ENCODE data around the gene GMEB1.
"Not testable (repeated sequence)": the region's sequence is repeated elsewhere in the genome, so short reads cannot be mapped to it uniquely, and the experiment has no call there.

The GMEB1 gene

DNA sequence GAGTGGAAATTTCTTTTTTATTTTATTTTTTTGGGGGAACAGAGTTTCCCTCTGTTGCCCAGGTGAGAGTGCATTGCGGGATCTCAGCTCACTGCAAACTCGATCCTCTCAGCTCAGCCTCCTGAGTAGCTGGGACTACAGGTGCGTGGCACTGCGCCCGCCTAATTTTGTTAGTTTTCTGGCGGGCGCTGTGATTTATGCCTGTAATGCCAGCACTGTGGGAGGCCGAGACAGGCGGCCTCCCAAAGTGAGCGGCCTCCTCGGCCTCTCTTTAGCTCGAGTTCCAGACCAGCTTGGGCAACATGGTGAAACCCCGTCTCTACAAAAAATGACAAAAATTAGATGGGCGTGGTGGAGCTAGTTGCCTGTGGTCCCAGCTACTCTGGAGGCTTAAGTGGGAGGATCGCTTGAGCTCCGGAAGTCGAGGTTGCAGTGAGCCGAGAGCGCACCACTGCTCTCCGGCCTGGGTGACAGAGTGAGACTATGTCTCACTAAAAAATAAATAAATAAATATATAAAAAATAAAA is 2.7 kb downstream of the GMEB1 start:
- no peak for DNase-seq (ENCODE audit: low spot score)

DNA sequence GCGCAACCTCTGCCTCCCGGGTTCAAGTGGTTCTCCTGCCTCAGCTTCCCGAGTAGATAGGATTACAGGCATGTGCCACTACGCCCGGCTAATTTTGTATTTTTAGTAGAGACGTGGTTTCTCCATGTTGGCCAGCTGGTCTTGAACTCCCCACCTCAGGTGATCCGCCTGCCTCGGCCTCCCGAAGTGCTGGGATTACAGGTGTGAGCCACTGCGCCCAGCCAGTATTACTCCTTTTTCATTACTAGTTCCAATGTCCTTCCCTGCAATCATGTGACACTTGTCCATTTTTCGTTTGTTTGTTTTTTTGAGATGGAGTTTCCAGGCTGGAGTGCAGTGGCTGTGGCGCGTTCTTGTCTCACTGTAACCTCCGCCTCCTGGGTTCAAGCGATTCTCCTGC is 4.4 kb downstream of the GMEB1 start:
- not testable (repeated sequence) for DNase-seq (ENCODE audit: low spot score)

DNA sequence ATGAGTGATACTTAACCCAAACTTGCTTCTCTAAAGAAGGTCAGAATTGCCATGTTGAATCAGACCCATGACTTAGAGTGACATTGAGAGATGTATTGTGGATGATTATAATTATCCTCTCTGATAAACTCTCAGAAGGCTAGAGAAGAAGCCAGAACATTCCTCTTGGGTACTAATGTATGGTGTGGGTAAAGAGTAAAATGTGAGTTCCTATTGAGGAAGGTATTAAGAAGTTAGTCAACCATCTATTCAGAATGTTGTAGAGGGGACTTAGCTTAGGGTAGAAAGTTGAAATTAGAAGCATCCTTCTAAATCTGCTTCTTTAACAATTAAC is 7.3 kb downstream of the GMEB1 start:
- DNase-seq (ENCODE audit: low spot score), result no peak

GRCh38 chr1:28680151-28680550 is 11.6 kb downstream of the GMEB1 start:
- DNase-seq (ENCODE audit: low spot score), result no peak

DNA sequence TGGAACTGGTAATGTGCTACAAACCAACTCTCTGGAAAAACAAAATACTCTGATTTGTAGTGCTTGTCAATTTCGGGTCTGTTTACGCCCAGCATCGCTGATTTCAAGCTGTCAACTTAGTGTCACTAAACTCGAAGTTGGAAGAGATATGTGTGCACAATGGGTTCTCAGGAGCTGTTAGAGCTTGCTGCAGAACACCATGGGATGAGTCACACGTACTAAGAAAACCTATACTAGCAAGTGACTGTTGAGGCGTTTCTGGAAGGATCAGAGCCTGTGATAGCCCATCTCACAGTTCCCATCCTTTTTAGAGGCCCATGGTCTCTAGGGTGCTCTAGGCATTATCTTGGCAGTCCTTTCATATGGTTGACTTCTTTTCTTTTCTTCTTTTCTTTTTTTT is 14.3 kb downstream of the GMEB1 start:
- no peak for DNase-seq (ENCODE audit: low spot score)

- no peak for DNase-seq (ENCODE audit: low spot score)
These were observed 16.4 kb downstream of the GMEB1 start for GRCh38 chr1:28684937-28685336.

DNA sequence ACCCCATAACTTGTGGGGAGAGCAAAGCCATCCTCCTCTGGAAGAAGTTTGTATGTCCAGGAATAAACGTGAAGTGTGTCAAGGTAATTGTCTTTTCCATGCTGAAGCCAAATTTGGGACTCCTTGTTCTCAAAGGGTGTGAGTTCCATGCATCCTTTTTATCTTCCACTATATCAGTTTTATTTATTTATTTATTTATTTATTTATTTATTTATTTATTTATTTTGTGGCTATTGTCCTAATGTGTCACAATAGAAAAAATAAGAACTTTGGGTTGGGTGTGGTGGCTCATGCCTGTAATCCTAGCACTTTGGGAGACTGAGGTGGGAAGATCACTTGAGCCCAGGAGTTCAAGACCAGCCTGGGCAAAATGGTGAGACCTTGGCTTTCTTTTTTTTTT is 23.0 kb downstream of the GMEB1 start:
- DNase-seq (ENCODE audit: low spot score), result not testable (repeated sequence)

- no peak for DNase-seq (ENCODE audit: low spot score)
These were observed 35.0 kb downstream of the GMEB1 start for GRCh38 chr1:28703629-28704028.

DNA sequence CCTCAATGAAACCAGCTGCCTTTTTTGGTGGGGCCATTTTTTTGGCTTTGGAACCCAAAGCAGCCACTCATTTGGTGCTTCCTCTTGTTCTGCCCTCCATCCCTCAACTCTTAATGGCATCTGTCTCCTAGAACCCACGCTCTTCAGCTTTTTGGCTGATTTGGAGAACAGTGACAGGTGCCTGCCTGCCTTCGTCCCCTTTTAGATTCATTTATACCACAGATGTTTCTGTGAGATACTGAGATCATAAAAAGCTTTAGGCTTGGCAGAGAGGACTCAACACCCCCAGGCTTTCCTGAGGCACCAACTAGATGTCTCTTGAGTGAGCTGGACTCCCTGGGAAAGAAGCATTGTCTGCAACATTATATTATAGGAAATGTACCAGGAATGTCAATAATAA is 47.8 kb downstream of the GMEB1 start:
- DNase-seq (ENCODE audit: low spot score), result no peak

- no peak for DNase-seq (ENCODE audit: low spot score)
These were observed 49.6 kb downstream of the GMEB1 start for GRCh38 chr1:28718166-28718565.

DNA sequence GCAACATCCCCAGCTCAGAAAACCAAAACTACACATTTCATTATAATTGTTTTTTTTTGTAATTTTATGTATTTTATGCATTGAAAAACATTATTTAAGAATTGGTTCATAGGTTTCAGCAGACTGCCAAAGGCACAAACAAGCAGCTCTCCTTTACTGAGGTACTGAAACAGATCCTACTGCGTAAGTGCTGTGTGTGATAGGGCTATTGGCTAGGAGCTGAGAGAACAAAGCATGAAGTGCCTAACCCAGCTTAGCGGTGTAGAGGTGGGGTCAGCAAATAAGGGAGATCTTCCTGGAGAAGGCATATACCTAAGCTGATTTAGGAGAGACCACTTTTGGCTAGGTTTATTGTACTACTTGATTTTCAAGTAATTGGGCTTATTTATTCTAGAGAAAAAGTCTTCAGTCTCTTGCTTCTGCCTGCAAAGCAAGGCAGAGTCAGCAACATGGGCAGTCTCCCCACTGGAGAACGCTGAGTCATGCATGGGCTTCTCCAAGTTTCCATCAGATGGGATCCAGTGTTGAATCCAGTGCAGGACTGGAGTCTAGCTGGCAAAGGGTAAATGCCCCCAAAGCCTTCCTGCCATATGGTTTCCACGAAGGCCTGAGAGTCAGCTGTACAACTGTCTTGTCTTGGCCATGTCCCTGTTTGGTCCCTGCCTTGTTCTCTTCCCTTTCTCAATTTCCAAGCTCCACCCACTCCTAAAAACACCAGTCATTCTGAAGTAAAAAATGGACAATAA is 50.2 kb downstream of the GMEB1 start:
- DNase-seq (ENCODE audit: low spot score), result no peak

DNA sequence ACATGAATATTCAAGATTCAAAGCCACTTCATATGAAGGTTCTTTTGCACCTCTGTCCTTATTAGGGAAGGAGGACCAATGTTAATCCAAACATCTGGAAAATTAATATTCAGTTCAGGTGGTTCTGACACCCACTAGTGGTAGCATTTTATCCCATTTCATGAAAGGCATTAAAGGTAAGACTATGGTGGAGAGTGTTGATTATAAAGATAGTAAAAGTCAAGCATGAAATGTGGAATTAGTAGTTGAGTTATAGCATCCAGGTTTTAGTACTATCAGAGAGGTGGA is 50.7 kb downstream of the GMEB1 start:
- no peak for DNase-seq (ENCODE audit: low spot score)

- no peak for DNase-seq (ENCODE audit: low spot score)
These were observed 51.8 kb downstream of the GMEB1 start for GRCh38 chr1:28720376-28720775.

DNA sequence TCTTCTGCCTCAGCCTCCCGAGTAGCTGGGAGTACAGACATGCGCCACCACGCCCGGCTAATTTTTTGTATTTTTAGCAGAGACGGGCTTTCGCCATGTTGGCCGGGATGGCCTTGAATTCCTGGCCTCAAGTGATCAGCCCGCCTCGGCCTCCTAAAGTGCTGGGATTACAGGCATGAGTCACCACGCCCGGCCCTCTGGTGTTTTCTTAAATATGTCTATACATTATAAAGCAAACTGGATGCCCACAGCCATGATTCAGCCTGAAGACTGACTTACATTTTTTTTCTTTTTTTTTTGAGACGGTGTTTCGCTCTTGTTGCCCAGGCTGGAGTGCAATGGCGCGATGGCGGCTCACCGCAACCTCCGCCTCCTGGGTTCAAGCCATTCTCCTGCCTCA is 53.3 kb downstream of the GMEB1 start:
- DNase-seq (ENCODE audit: low spot score), result not testable (repeated sequence)

- not testable (repeated sequence) for DNase-seq (ENCODE audit: low spot score)
These were observed 56.8 kb downstream of the GMEB1 start for GRCh38 chr1:28725365-28725764.

- DNase-seq (ENCODE audit: low spot score), result no peak
These were observed 67.4 kb downstream of the GMEB1 start for GRCh38 chr1:28735961-28736449.

DNA sequence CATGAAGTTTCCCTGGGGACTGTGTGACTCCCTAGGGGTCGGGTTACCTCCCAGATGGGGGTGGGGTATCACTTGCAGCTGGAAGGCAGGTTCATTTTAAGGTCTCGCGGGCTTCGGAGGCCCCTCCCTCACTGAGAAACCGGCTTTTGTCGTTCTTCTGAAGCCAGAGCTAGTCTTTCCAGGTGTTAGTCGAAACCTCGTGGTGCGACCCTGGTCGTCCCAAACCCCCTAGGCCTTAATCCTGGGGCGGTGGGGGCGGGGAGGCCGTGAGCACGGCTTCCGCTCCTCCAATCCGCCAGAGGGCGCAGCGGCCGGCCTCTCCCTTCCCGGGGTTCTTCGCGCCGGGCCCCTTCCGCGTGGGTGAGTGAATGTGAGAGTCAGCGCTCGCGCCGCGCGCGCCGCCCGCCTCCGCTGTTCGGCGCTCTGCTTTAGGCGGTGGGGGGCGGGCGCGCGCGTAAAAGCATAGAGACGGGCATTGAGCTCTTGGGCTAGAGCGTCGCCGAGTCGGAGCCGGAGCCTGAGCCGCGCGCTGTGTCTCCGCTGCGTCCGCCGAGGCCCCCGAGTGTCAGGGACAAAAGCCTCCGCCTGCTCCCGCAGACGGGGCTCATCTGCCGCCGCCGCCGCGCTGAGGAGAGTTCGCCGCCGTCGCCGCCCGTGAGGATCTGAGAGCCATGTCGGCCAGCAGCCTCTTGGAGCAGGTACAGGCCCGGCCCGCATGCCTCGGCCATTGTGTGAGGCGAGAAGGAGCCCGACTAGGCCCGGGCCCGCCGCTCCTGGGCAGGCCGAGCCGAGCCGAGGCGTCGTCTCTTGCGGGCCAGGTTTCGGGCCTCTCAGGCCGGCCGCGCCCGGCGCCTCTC is 68.1 kb downstream of the GMEB1 start, which contains the start of gene YTHDF2:
Gene YTHDF2, plus strand, starts transcription at position 491 of the 857 bp plus-strand sequence. Its CDS starts 181 bp downstream, at position 672.
- peak; percentile 97 for DNase-seq (ENCODE audit: low spot score)

DNA sequence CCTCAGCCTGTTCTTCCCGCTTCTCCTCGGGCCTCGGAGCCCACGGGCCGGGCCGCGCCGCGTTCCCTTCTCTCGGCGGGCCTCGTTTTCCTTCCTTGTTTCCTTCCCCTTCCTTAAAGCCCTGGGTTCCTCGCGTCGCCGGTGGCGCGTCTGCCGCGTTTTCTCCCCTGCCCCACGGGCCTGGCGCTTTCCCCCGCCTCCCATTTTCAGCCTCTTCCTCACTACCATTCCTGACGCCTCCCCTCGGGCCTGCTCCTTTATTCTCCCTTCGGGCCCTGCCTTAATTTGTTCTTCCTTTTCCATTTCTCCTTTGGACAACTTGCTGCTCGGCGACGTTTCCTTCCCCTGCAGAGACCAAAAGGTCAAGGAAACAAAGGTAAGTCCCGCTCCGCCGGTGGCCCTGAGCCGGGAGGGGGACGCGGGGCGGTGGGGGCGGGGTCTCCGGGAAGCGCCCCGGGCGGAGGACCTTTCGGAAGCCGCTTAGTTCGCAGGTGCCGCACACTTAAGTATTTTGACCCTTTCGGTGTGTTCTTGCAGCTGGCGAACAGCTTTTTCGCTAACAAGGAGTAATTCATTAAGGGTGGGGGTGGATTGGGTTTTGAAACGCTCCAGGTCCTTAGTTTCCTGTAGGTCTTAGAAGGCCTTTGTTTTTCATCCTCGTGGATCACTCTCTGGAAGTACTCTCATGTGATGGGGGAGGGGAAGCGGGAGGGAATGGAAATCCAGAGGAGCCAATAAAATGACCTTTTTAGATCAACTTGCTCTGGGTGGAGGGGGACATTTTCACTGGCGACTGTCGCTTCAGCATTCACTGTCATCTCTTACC is 68.9 kb downstream of the GMEB1 start:
- DNase-seq (ENCODE audit: low spot score), result peak; percentile 52

DNA sequence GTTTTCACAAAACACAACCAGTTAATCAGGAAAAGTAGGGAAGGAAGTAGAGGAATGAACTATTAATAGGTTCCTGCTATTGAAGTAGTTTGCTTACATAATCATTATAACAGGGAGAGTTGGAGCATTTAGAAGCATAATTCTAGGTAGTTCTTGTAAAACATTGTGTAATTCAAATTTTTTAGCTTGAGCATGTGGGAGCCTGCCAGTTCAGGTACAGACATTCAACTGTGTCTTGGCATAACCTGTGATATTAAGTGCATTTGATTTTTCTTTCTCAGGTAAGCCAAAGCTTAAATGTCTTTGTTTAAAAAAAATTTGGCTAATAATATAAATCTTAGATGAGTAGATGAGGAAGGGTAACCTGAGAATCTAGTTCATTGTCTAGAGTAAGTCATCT is 71.5 kb downstream of the GMEB1 start:
- no peak for DNase-seq (ENCODE audit: low spot score)

- DNase-seq (ENCODE audit: low spot score), result no peak
These were observed 75.6 kb downstream of the GMEB1 start for GRCh38 chr1:28744184-28744583.

DNA sequence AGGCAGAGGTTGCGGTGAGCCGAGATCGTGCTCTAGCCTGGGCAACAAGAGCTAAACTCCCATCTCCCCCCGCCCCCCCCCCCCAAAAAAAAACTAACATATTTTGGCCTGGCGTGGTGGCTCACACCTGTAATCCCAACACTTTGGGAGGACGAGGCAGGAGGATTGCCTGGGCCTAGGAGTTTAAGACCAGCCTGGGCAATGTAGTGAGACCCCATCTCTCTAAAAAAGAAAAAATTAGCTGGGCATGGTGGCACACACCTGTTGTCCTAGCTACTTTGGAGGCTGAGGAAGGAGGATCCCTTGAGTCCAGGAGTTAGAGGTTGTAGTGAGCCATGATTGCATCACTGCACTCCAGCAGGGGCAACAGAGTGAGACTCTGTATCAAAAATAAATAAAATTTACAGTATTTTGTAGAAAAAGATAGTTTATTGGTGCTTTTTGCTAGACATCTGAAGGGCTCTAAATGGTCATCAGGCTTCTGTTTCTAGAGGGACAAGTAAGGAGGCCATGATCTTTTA is 77.1 kb downstream of the GMEB1 start:
- no peak for DNase-seq (ENCODE audit: low spot score)

GRCh38 chr1:28750330-28750729 is 81.7 kb downstream of the GMEB1 start:
- DNase-seq (ENCODE audit: low spot score), result no peak

Measured in LoVo (cell line).